PC-9 (cell line): ENCODE measurements around the gene PRM2. TPM values are rescaled to one million over a fixed set of nuclear protein-coding genes. Genes with fewer than 3 reads are reported as not detected.

Source experiments
- BruUV-seq: library from RNA; stranded (reverse); fragments of 400-500 nt; replicated peaks from 2 replicates; lab custom pipeline; 2021; lab: Mats Ljungman, UMichigan
- CTCF ChIA-PET: fragments of 300-600 bp; sonication (Branson Sonifier 250); formaldehyde crosslinking; loops from one replicate; lab custom pipeline; 2022; ENCODE audit warnings: antibody characterized with exemption; lab: Charles Lee
- POLR2A ChIA-PET: fragments of 300-600 bp; sonication (Branson Sonifier 250); formaldehyde crosslinking; loops from one replicate; lab custom pipeline; 2022; ENCODE audit warnings: antibody characterized with exemption; ENCODE audit not compliant: unreplicated experiment; lab: Charles Lee
- DNase-seq, 2 experiments: peaks; one replicate each; pipeline versions ENCODE4 v3.0.0 to v3.0.0-alpha.2; 2015 to 2022; ENCODE audit warnings: mixed read lengths in 1 of 2
- H2AFZ ChIP-seq: fragments of 200-600 bp; sonication (generic); 2 replicates; pipeline ENCODE4 v1.8.1; 2017; ENCODE audit warnings: antibody characterized with exemption
- H3F3A ChIP-seq: fragments of 200-600 bp; sonication (generic); 2 replicates; pipeline ENCODE4 v1.8.1; 2017; ENCODE audit warnings: antibody characterized with exemption, mild to moderate bottlenecking, low read depth; ENCODE audit not compliant: insufficient read depth
- H3K27ac ChIP-seq: fragments of 200-600 bp; sonication (generic); 2 replicates; pipeline ENCODE4 v1.6.1; 2016; ENCODE audit warnings: mixed run types
- H3K27me3 ChIP-seq: fragments of 200-600 bp; sonication (generic); 2 replicates; pipeline ENCODE4 v1.6.1; 2016; ENCODE audit warnings: low read depth, mixed run types; ENCODE audit not compliant: insufficient read depth
- H3K36me3 ChIP-seq: fragments of 200-600 bp; sonication (generic); 2 replicates; pipeline ENCODE4 v1.6.1; 2016; ENCODE audit warnings: low read depth, mixed run types
- H3K4me1 ChIP-seq: fragments of 200-600 bp; sonication (generic); replicated peaks from 2 replicates; pipeline ENCODE4 v1.6.1; 2016; ENCODE audit warnings: mixed run types; ENCODE audit not compliant: insufficient read depth
- H3K4me2 ChIP-seq: fragments of 200-600 bp; sonication (generic); 2 replicates; pipeline ENCODE4 v1.6.1; 2017; ENCODE audit warnings: mixed run types
- H3K4me3 ChIP-seq: fragments of 200-600 bp; sonication (generic); 2 replicates; pipeline ENCODE4 v1.6.1; 2016; ENCODE audit warnings: mixed run types
- H3K79me2 ChIP-seq: fragments of 200-600 bp; sonication (generic); 2 replicates; pipeline ENCODE4 v1.6.1; 2017; ENCODE audit warnings: low read depth, mixed run types
- H3K9me2 ChIP-seq: fragments of 200-600 bp; sonication (generic); 2 replicates; pipeline ENCODE4 v1.8.1; 2017; ENCODE audit warnings: mild to moderate bottlenecking; ENCODE audit not compliant: insufficient read depth
- H3K9me3 ChIP-seq: fragments of 200-600 bp; sonication (generic); 2 replicates; pipeline ENCODE4 v1.8.1; 2016; ENCODE audit warnings: low read depth; ENCODE audit not compliant: insufficient read depth
- H4K20me1 ChIP-seq: fragments of 200-600 bp; sonication (generic); 2 replicates; pipeline ENCODE4 v1.8.1; 2017; ENCODE audit not compliant: insufficient read depth
- EZH2 ChIP-seq: fragments of 200-600 bp; sonication (generic); IDR thresholded peaks from 2 replicates; pipeline ENCODE4 v1.8.0; 2017; ENCODE audit warnings: antibody characterized with exemption, low read depth
- intact Hi-C: fragments of 100-400 bp; cut with micrococcal nuclease; formaldehyde crosslinking; loops from one replicate; pipeline ENCODE4 v1.10.0; 2022; ENCODE audit not compliant: unreplicated experiment
- total RNA-seq: library from RNA; stranded (reverse); gene quantifications from 2 replicates; pipeline ENCODE4 v1.2.3, GENCODE V29; 2021
- TF ChIP-seq, protein P1 (sequence below): fragments of 200-600 bp; sonication (generic); conservative IDR thresholded peaks from 2 replicates; pipeline ENCODE4 v1.6.1; 2017; ENCODE audit warnings: mixed run types, antibody characterized with exemption, mild to moderate bottlenecking, moderate library complexity

The PRM2 gene
- total RNA-seq, 1 experiment from 2014 or later, result not detected

DNA sequence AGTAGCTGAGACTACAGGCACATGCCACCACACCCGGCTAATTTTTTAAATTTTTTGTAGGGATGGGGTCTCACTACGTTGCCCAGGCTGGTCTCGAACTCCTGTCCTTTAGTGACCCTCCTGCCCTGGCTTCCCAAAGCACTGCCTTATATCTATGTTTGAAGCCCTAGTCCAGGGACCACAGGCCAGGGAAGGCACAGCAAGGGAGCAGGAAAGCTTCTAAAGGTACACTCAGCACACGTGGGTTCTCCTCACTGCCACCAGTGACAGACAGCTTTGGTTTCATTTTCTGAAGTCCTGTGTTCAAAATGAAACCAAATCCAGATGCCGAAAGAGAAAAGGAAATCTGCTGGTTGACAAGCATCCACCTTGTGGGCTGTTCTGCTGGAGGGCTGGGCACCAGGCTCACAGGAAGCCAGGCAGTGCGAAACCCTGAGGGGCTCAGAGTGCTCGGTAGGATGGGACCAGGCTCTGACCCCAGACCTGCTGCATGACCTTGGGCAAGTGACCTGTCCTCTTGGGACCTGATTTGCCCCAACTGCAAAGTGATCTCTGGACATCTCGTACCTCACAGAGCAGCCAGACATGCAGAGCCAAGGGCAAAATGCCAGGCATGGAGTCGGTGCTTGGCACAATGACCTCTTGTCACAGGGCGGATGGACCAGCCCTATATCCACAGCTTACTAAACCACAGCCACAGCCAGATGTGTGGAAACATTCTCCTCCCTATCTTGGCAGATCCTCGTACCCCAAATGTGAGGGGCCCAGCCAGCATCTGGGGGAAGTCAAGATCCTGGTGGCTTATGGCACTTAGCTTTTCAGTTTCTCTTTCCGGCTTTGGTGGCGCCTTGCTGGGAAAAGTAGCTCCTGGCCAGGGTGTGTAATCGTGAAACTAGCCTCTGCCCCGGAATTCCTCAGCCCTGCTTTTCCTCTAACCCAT, 17.5 kb downstream of the PRM2 start:
- DNase-seq, result no peak
- no TSS peak for BruUV-seq
- Histone ChIP-seq H3K27me3 (no peaks in the 10 kb centered on the region), H3K4me1 (peaks cover 19% of the 10 kb centered on the region), H3K9me2 (no peaks in the 10 kb centered on the region), H3K36me3 (no peaks in the 10 kb centered on the region), H3F3A (peaks cover 7% of the 10 kb centered on the region; the same call in 1 of the 2 replicates), H2AFZ (no peak overlapping the region), H3K4me2 (no peak overlapping the region), H3K27ac (no peak overlapping the region), H3K79me2 (no peaks in the 10 kb centered on the region), H3K4me3 (no peak overlapping the region), H3K9me3 (no peaks in the 10 kb centered on the region), H4K20me1 (no peaks in the 10 kb centered on the region)
- no peak for TF ChIP-seq EZH2
- TF ChIP-seq, protein P1, sequence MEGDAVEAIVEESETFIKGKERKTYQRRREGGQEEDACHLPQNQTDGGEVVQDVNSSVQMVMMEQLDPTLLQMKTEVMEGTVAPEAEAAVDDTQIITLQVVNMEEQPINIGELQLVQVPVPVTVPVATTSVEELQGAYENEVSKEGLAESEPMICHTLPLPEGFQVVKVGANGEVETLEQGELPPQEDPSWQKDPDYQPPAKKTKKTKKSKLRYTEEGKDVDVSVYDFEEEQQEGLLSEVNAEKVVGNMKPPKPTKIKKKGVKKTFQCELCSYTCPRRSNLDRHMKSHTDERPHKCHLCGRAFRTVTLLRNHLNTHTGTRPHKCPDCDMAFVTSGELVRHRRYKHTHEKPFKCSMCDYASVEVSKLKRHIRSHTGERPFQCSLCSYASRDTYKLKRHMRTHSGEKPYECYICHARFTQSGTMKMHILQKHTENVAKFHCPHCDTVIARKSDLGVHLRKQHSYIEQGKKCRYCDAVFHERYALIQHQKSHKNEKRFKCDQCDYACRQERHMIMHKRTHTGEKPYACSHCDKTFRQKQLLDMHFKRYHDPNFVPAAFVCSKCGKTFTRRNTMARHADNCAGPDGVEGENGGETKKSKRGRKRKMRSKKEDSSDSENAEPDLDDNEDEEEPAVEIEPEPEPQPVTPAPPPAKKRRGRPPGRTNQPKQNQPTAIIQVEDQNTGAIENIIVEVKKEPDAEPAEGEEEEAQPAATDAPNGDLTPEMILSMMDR, result no peak
- POLR2A ChIA-PET, result no interaction called here
- intact Hi-C loops, result loop anchor here (5.0 to 10.0 kb wide), 3 partner anchors 38 to 204 kb away; no protein-coding TSS in a partner anchor
- CTCF ChIA-PET, result interaction anchor here (1.3 kb wide), 2 partner anchors 38 to 275 kb away, joined by 3 to 4 read pairs; no protein-coding TSS in a partner anchor

DNA sequence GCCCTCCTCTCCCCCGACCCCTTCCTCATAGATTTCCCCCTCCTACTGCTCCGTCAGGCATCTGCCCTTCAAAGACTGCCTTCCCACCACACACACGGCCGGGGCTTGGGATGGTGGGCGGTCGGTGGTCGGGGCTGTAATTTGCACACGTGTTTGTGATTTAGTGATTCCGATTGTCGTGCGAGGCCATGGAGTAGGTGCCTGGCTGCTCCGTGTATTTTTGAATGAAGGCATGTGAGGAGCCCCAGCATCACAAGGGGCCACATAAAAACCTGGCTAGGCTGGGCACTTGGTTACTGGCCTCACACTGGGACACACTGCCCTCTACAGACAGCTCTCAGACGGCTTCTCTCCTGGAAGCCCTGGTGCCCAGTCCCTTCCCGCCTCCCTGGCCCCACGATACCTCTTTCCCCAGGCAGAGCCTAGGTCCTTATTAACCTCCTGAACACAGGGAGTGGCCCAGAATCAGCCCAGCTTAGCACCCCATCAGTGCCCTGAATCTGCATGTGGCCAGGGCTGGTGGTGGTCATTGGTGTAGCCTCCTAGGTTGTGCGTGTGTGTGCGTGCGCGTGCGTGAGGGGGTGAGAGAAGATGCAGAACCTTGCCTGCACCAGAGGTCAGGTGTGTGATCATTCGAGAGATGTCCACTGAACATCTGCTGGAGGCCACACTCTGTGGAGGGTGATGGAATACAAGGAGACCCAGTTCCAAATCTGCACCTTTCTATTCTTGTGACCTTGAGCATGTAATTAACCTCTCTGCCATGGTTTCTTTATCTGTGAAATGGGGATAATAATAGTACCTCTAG, 18.9 kb downstream of the PRM2 start:
- no peak for TF ChIP-seq EZH2
- TF ChIP-seq, protein P1, result peak; percentile 72
- Histone ChIP-seq H3K9me2 (no peaks in the 10 kb centered on the region), H3K27me3 (no peaks in the 10 kb centered on the region), H3K9me3 (no peaks in the 10 kb centered on the region), H3K79me2 (no peaks in the 10 kb centered on the region), H3K4me2 (peak overlapping the region; percentile 99), H2AFZ (peak overlapping the region; percentile 90), H3K4me3 (peak overlapping the region; percentile 96), H3K4me1 (peaks cover 23% of the 10 kb centered on the region), H3K27ac (no peak overlapping the region), H3K36me3 (no peaks in the 10 kb centered on the region), H4K20me1 (no peaks in the 10 kb centered on the region), H3F3A (peaks cover 7% of the 10 kb centered on the region; the same call in 1 of the 2 replicates)
- BruUV-seq, result no TSS peak
- ChIA-PET POLR2A (interaction anchor here (0.7 to 1.7 kb wide), 3 partner anchors 100 to 293 kb away, joined by 4 to 6 read pairs (median 5); no protein-coding TSS in a partner anchor), CTCF (interaction anchor here (0.6 to 3.7 kb wide), 4 partner anchors 55 to 274 kb away, joined by 3 to 25 read pairs (median 4); no protein-coding TSS in a partner anchor)
- intact Hi-C loops, result loop anchor here (5.0 to 10.0 kb wide), 3 partner anchors 40 to 203 kb away; no protein-coding TSS in a partner anchor
- DNase-seq, result peak; percentile 64 to 75
